ACC112 (cell line): Measurements from ENCODE around the gene SRGAP3.

Experiments
- H2AFZ ChIP-seq: fragments of 200-600 bp; sonication (generic); one replicate; pipeline ENCODE4 v1.6.0; 2017; ENCODE audit warnings: antibody characterized with exemption, low read length; ENCODE audit not compliant: unreplicated experiment
- H3K27ac ChIP-seq: fragments of 200-600 bp; sonication (generic); 2 replicates; pipeline ENCODE4 v1.5.1; 2014; ENCODE audit warnings: low read depth, mild to moderate bottlenecking, antibody characterized with exemption, low read length, moderate library complexity
- H3K27me3 ChIP-seq: fragments of 200-600 bp; sonication (generic); 2 replicates; pipeline ENCODE4 v1.6.1; 2014; ENCODE audit warnings: mild to moderate bottlenecking, antibody characterized with exemption, low read length, moderate library complexity, mixed read lengths; ENCODE audit not compliant: insufficient read depth
- H3K36me3 ChIP-seq: fragments of 200-600 bp; sonication (generic); 2 replicates; pipeline ENCODE4 v1.6.1; 2016; ENCODE audit warnings: mild to moderate bottlenecking, antibody characterized with exemption, low read length, moderate library complexity, mixed read lengths; ENCODE audit not compliant: insufficient read depth
- H3K4me1 ChIP-seq: fragments of 200-600 bp; sonication (generic); one replicate; pipeline ENCODE4 v1.6.1; 2016; ENCODE audit warnings: low read length, mixed read lengths; ENCODE audit not compliant: insufficient read depth, unreplicated experiment, control insufficient read depth
- H3K4me3 ChIP-seq: fragments of 200-600 bp; sonication (generic); 2 replicates; pipeline ENCODE4 v1.5.1; 2014; ENCODE audit warnings: mild to moderate bottlenecking, low read depth, low read length
- H3K79me2 ChIP-seq: fragments of 200-600 bp; sonication (generic); one replicate; pipeline ENCODE4 v1.6.0; 2016; ENCODE audit warnings: low read length; ENCODE audit not compliant: control insufficient read depth, unreplicated experiment, insufficient read depth

The SRGAP3 gene

DNA sequence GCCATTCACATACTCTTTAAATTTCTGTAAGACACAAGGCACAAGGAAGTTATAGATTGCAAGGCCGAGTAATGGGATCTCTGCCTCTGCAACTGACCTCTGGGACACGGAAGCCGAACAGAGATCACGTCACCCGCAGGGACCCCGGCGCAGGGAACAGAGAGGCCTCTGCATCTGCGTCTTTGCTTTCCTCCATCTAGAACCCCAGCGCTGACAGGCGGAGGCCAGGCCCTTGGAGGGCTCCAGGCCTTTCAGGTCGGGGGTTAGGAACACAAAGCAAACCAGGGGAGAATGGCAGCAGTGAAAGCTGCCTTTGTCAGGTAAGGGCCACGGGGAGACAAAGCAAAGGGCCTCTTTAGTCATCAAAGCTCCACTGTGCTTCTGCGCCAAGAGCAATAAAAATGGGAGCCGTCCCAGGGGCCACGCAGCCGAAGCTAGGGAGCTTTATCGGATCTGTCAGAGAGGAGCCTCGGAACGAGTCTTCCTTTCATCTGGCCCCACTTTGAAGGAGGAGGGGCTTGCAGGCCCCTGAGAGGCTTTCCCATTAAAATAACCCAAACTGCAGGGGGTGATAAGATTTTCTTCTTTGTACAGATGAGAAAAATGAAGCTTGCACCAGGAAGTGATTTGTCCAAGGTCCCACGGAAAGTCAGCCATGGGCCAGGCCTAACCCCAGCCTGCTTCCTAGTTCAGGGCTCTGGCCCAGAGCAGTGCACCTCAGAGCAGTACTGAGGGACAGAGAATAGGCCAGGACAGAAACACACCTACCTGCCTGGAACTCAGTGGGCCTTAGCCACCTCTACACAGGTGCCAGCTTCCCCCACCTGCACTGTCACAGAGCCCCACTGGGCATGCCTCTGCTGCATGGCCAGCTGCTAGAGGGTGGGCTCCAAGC lies 201.7 kb downstream of the SRGAP3 start:
- no peak overlapping the region for H2AFZ ChIP-seq
- H3K27ac ChIP-seq: no peak overlapping the region

GRCh38 chr3:9045371-9045770 lies 204.1 kb downstream of the SRGAP3 start:
- Histone ChIP-seq H3K4me1 (no peaks in the 10 kb centered on the region), H3K27ac (no peak overlapping the region), H3K27me3 (peaks cover 37% of the 10 kb centered on the region)

More for the DNA sequence above, 201.7 kb downstream of the SRGAP3 start:
- peaks cover 29% of the 10 kb centered on the region for H3K27me3 ChIP-seq
- no peaks in the 10 kb centered on the region for H3K36me3 ChIP-seq
- no peak overlapping the region for H3K4me3 ChIP-seq
- H3K79me2 ChIP-seq: no peaks in the 10 kb centered on the region
- no peaks in the 10 kb centered on the region for H3K4me1 ChIP-seq

GRCh38 chr3:9043063-9043462 lies 206.4 kb downstream of the SRGAP3 start:
- H2AFZ ChIP-seq: no peak overlapping the region
- no peak overlapping the region for H3K27ac ChIP-seq
- H3K27me3 ChIP-seq: peaks cover 59% of the 10 kb centered on the region
- no peaks in the 10 kb centered on the region for H3K4me1 ChIP-seq
- no peaks in the 10 kb centered on the region for H3K79me2 ChIP-seq
- no peaks in the 10 kb centered on the region for H3K36me3 ChIP-seq
- H3K4me3 ChIP-seq: no peak overlapping the region

More at GRCh38 chr3:9045371-9045770, 204.1 kb downstream of the SRGAP3 start:
- no peaks in the 10 kb centered on the region for H3K36me3 ChIP-seq
- no peak overlapping the region for H3K4me3 ChIP-seq
- no peak overlapping the region for H2AFZ ChIP-seq
- H3K79me2 ChIP-seq: no peaks in the 10 kb centered on the region

DNA sequence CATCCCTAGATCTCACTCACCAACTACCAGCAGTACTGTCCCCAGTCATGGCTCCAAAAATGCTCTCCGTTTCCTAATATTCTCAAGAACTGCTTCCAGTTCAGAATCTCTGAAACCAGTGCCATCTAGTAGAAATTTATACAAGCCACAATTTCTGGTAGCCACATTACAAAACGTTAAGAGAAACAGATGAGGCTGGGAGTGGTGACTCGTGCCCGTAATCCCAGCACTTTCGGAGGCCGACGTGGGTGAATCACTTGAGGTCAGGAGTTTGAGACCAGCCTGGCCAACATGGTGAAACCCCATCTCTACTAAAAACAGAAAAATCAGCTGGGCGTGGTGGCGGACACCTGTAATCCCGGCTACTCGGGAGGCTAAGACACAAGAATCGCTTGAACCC lies 207.8 kb downstream of the SRGAP3 start:
- H3K27ac ChIP-seq: no peak overlapping the region

GRCh38 chr3:9040996-9041395 lies 208.4 kb downstream of the SRGAP3 start:
- no peak overlapping the region for H2AFZ ChIP-seq
- H3K79me2 ChIP-seq: no peaks in the 10 kb centered on the region
- no peak overlapping the region for H3K4me3 ChIP-seq

More for the DNA sequence above, 207.8 kb downstream of the SRGAP3 start:
- no peak overlapping the region for H3K4me3 ChIP-seq
- H3K4me1 ChIP-seq: no peaks in the 10 kb centered on the region
- no peaks in the 10 kb centered on the region for H3K36me3 ChIP-seq
- H3K79me2 ChIP-seq: no peaks in the 10 kb centered on the region
- H3K27me3 ChIP-seq: peaks cover 60% of the 10 kb centered on the region
- H2AFZ ChIP-seq: no peak overlapping the region

GRCh38 chr3:9037144-9037711 lies 212.2 kb downstream of the SRGAP3 start:
- no peaks in the 10 kb centered on the region for H3K4me1 ChIP-seq
- H3K36me3 ChIP-seq: no peaks in the 10 kb centered on the region
- no peaks in the 10 kb centered on the region for H3K79me2 ChIP-seq
- H2AFZ ChIP-seq: no peak overlapping the region
- H3K4me3 ChIP-seq: no peak overlapping the region
- H3K27me3 ChIP-seq: peaks cover 62% of the 10 kb centered on the region
- no peak overlapping the region for H3K27ac ChIP-seq

More at GRCh38 chr3:9040996-9041395, 208.4 kb downstream of the SRGAP3 start:
- H3K27me3 ChIP-seq: peaks cover 62% of the 10 kb centered on the region
- no peak overlapping the region for H3K27ac ChIP-seq
- H3K4me1 ChIP-seq: no peaks in the 10 kb centered on the region
- no peaks in the 10 kb centered on the region for H3K36me3 ChIP-seq

GRCh38 chr3:9036404-9037131 lies 212.9 kb downstream of the SRGAP3 start:
- H3K4me1 ChIP-seq: no peaks in the 10 kb centered on the region
- no peaks in the 10 kb centered on the region for H3K36me3 ChIP-seq
- no peak overlapping the region for H2AFZ ChIP-seq
- H3K79me2 ChIP-seq: no peaks in the 10 kb centered on the region
- no peak overlapping the region for H3K27ac ChIP-seq
- H3K4me3 ChIP-seq: no peak overlapping the region
- H3K27me3 ChIP-seq: peaks cover 66% of the 10 kb centered on the region

DNA sequence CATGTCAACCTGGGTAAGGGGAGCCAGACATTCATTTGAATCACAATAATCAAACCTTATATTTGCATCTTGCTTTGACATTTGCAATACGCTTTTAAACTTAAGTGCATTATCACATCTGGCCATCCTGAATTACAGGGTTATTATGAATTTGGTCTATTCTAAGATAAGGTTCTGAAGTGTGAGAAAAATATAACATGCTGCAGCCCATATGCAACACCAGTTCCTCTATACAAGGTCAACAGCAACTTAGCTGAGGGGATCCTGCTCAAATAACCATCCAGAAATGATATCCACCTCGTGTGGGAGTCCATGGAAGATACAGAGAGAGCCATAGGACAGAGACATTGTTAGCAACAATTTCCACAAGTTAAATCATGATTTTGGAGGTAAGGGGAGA lies 213.5 kb downstream of the SRGAP3 start:
- Histone ChIP-seq H3K4me3 (no peak overlapping the region), H2AFZ (no peak overlapping the region), H3K36me3 (no peaks in the 10 kb centered on the region), H3K4me1 (no peaks in the 10 kb centered on the region), H3K27me3 (peaks cover 66% of the 10 kb centered on the region), H3K79me2 (no peaks in the 10 kb centered on the region), H3K27ac (no peak overlapping the region)

DNA sequence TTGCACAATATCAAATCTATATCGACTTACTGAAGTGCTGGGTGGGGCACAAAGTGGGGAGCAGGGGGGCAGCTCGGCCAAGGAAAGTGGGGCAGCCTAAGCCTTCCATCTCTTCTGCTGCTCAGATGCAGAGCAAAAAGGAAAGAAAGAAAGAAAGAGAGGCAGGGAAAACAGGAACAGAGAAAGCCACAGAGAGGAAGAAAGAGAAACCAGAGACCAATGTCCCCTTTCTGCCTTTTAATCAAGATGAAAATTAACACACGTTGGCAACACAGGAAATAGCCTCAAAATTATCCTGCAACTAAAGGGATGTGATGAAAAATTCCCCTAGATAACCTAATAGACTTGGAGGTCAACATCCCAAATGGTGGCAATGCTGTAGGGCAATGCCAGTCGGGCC lies 214.0 kb downstream of the SRGAP3 start:
- Histone ChIP-seq H3K36me3 (no peaks in the 10 kb centered on the region), H3K4me1 (no peaks in the 10 kb centered on the region), H2AFZ (no peak overlapping the region), H3K27me3 (peaks cover 67% of the 10 kb centered on the region), H3K27ac (no peak overlapping the region), H3K79me2 (no peaks in the 10 kb centered on the region), H3K4me3 (no peak overlapping the region)

DNA sequence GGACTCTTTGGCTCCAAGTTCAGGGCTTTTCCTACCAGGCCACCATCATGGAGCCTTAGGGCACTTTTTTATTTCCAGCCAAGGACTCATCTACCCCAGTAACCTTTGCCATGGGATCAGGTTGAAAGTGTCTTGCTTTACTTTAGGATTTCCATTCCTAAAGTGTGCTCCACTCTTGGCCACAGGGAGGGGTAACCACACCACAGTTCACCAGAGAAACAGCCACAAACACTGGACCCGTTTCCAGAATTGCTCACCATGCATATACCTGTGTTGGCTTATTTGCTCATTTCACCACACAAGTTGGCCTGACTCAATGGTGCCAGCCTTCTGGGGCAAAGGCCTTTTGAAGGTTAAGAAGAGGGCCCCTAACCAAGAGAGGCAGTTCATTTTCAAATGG lies 215.6 kb downstream of the SRGAP3 start:
- Histone ChIP-seq H3K79me2 (no peaks in the 10 kb centered on the region), H3K27ac (no peak overlapping the region), H3K4me1 (no peaks in the 10 kb centered on the region), H3K27me3 (peaks cover 58% of the 10 kb centered on the region), H3K4me3 (no peak overlapping the region), H2AFZ (no peak overlapping the region), H3K36me3 (no peaks in the 10 kb centered on the region)
